Liver (tissue), 2 donors: ENCODE measurements around the gene GIT2.

Source experiments
- RXRA ChIP-seq, 2 donors: IDR thresholded peaks; 2 replicates each; pipeline ENCODE4 v1.6.1; 2017 to 2018; ENCODE audit warnings: antibody characterized with exemption in 2 of 2, mild to moderate bottlenecking in 1 of 2
- YY1 ChIP-seq: IDR thresholded peaks from 2 replicates; pipeline ENCODE4 v1.6.1; 2016; ENCODE audit warnings: antibody characterized with exemption, mild to moderate bottlenecking
- TF ChIP-seq, protein P1 (sequence below): IDR thresholded peaks from 2 replicates; pipeline ENCODE4 v1.6.1; 2016; ENCODE audit warnings: antibody characterized with exemption
- donor health status: healthy.

GRCh38 chr12:109892165-109892715 is 103.9 kb downstream of the GIT2 start:
- TF ChIP-seq, protein P1, sequence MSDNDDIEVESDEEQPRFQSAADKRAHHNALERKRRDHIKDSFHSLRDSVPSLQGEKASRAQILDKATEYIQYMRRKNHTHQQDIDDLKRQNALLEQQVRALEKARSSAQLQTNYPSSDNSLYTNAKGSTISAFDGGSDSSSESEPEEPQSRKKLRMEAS = no peak
- no peak for TF ChIP-seq YY1
- TF ChIP-seq RXRA (IDR thresholded peaks at IDR 0.05) = no peak
